ENCODE data around the gene TBC1D9B. TPM values are rescaled to one million over a fixed set of nuclear protein-coding genes. Genes with fewer than 3 reads are reported as not detected.
A peak's percentile ranks its signal among the peaks of the same experiment; 100 is the strongest.
"Not testable (repeated sequence)": the region's sequence is repeated elsewhere in the genome, so short reads cannot be mapped to it uniquely, and the experiment has no call there.

Gene TBC1D9B
- polyA plus RNA-seq, 4 donors = 87.5 to 141 (median 109) TPM

- DNase-seq (ENCODE audit: low read depth in 4 of 4, low spot score in 2 of 4) = not testable (repeated sequence)
Measured at GRCh38 chr5:179871533-179871932, 36.2 kb downstream of the TBC1D9B start.

GRCh38 chr5:179870952-179871351 lies 36.7 kb downstream of the TBC1D9B start:
- DNase-seq (ENCODE audit: low read depth in 4 of 4, low spot score in 2 of 4) = no peak

- peak in 2 of 4 donors; percentile 13 to 27 for DNase-seq (ENCODE audit: low read depth in 4 of 4, low spot score in 2 of 4)
Measured at GRCh38 chr5:179870403-179870903, 37.2 kb downstream of the TBC1D9B start.

- no peak for DNase-seq (ENCODE audit: low read depth in 4 of 4, low spot score in 2 of 4)
Measured at GRCh38 chr5:179869641-179870402, 37.9 kb downstream of the TBC1D9B start.

GRCh38 chr5:179869101-179869500 lies 38.6 kb downstream of the TBC1D9B start:
- DNase-seq (ENCODE audit: low read depth in 4 of 4, low spot score in 2 of 4) = no peak

GRCh38 chr5:179868541-179868940 lies 39.2 kb downstream of the TBC1D9B start:
- no peak for DNase-seq (ENCODE audit: low read depth in 4 of 4, low spot score in 2 of 4)

GRCh38 chr5:179867476-179867875 lies 40.2 kb downstream of the TBC1D9B start:
- no peak for DNase-seq (ENCODE audit: low read depth in 4 of 4, low spot score in 2 of 4)

- DNase-seq (ENCODE audit: low read depth in 4 of 4, low spot score in 2 of 4) = no peak
Measured at GRCh38 chr5:179867079-179867465, 40.6 kb downstream of the TBC1D9B start.

GRCh38 chr5:179866241-179867078 lies 41.2 kb downstream of the TBC1D9B start:
- DNase-seq (ENCODE audit: low read depth in 4 of 4, low spot score in 2 of 4) = no peak

- no peak for DNase-seq (ENCODE audit: low read depth in 4 of 4, low spot score in 2 of 4)
Measured at GRCh38 chr5:179865491-179866240, 42.0 kb downstream of the TBC1D9B start.

- DNase-seq (ENCODE audit: low read depth in 4 of 4, low spot score in 2 of 4) = no peak
Measured at GRCh38 chr5:179864686-179865085, 43.0 kb downstream of the TBC1D9B start.

GRCh38 chr5:179863449-179864085 lies 44.1 kb downstream of the TBC1D9B start:
- no peak for DNase-seq (ENCODE audit: low read depth in 4 of 4, low spot score in 2 of 4)

GRCh38 chr5:179862891-179863290 lies 44.8 kb downstream of the TBC1D9B start:
- no peak for DNase-seq (ENCODE audit: low read depth in 4 of 4, low spot score in 2 of 4)

GRCh38 chr5:179862296-179862695 lies 45.4 kb downstream of the TBC1D9B start:
- no peak for DNase-seq (ENCODE audit: low read depth in 4 of 4, low spot score in 2 of 4)

GRCh38 chr5:179860301-179860700 lies 47.4 kb downstream of the TBC1D9B start:
- DNase-seq (ENCODE audit: low read depth in 4 of 4, low spot score in 2 of 4) = no peak

- peak; percentile 79 to 92 (median 84) for DNase-seq (ENCODE audit: low read depth in 4 of 4, low spot score in 2 of 4)
Measured at GRCh38 chr5:179858586-179859427, 48.9 kb downstream of the TBC1D9B start, which contains the start of gene MRNIP. MRNIP (minus strand) TSS chr5:179858817; CDS start chr5:179858796, 21 bp downstream.

GRCh38 chr5:179858241-179858585 lies 49.5 kb downstream of the TBC1D9B start:
- DNase-seq (ENCODE audit: low read depth in 4 of 4, low spot score in 2 of 4) = peak; percentile 11 to 55 (median 36)

- DNase-seq (ENCODE audit: low read depth in 4 of 4, low spot score in 2 of 4) = no peak
Measured at GRCh38 chr5:179854356-179854755, 53.3 kb downstream of the TBC1D9B start.

- no peak for DNase-seq (ENCODE audit: low read depth in 4 of 4, low spot score in 2 of 4)
Measured at GRCh38 chr5:179852993-179853547, 54.6 kb downstream of the TBC1D9B start.
